CD4-positive, alpha-beta T cell treated with Interleukin-15 for 4 hours (primary cell): ENCODE data around the gene ETS2.

Experiments
- DNase-seq: peaks from one replicate; pipeline ENCODE4 v3.0.0-alpha.2; 2020; ENCODE audit warnings: low spot score

Gene ETS2

DNA sequence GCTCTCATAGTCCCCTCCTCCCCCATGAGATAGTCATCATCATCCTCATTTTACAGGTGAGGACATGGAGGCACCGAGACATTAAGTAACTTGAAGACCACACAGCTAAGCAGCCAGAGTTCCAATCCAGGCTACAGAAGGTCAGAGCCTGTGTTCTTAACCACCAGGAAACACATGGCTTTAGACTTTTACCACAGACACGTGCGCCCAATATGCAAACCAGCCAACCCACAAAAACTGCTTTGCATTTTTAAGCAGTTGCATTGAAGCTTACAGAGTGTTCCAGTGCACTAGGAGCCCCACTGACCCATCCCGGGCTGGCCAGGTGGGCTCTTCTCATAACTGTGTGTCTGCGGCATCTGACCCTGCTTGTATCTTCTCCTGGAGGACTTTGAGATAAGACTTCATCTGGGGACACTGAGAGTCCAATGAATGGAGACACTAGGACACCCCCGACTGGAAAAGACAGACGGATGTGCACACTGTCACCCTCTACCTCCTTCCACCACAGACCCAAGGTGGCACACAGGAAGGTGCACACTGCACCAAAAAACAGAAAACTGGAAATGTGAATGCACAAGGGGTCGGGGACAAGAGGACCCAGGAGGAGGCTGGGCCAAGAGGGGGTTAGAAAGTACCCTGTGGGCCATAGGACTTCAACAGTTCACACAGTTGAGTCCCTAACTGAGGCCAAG lies 56.4 kb downstream of the ETS2 start:
- no peak for DNase-seq

DNA sequence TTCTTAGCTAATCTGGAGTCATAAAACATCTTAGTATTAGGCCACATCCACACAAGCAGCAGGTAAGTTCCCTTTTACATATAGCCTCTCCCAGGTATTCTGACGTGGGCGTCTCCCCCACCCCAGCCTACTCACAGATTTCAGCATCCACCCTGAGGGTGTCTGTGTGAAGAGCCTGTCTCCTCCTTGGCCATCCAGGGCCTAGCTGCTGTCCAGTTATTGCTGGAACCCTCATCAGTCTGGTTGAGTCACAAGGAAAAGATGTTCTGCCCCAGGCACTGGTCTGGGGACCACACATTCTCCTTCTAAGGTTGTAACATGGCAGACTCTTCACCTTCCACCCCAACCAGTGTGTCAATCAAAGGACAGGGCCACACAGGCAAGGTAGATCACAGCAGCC lies 57.6 kb downstream of the ETS2 start:
- DNase-seq: no peak

DNA sequence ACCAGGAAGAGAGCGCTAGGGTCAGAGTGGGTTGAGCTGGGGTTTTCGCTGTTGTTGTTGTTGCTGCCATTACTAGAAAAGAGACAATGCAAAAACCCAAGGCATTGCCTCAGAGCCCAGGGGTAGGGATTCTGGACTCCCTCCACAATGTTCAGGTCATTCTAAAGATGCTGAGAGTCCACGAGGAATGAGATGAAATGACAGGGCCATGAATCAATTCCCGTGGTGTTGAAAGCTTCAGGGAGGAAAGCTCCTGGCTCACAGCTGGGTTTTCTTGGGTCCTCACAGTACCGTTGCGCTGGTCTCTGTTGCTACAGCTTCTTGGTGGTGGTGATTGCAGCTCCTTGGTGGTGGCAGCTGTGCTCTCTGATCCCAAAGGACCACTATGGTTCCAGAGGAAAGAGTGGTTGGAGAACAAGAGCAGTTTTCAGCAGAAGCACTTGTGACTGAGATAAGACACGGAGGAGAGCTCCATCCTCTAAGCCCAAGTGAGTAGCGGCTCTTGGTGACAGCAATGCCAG lies 58.2 kb downstream of the ETS2 start:
- DNase-seq: no peak

DNA sequence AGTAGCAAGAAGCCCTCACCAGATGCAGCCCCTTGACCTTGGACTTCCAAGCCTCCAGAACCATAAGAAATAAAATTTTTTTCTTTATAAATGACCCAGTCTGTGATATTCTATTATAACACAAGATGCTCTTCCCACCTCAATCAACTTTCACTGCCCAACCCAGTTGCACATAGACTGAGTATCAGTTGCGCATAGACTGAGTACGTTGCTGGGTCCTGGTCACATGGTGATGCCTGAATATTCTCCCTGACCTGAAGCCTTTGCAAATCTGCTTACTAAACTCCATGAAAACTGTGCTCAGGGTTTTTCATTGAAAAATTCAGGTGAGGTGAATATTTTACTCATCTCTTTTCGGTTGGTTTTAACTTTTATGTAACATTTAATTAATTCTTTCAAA lies 59.2 kb downstream of the ETS2 start:
- DNase-seq: no peak

DNA sequence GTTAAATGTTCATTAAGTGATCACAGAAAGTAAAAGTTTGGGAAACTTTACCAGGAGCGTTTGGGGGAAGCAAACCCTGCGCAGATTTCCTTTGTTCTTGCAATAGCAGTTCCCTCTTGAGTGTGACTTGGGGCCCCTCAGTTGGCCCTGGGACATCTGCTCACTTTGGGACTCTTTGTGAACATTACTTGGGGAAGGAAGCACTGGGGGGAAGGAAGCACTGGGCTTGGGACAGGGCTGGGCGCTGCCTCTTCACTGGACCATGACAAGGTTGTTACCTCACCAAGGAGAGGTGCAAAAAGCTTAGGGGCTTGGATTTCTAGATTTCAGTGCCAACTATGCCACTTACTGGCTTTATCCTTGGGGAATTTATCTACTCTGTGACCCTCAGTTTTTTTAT lies 63.5 kb downstream of the ETS2 start:
- no peak for DNase-seq

DNA sequence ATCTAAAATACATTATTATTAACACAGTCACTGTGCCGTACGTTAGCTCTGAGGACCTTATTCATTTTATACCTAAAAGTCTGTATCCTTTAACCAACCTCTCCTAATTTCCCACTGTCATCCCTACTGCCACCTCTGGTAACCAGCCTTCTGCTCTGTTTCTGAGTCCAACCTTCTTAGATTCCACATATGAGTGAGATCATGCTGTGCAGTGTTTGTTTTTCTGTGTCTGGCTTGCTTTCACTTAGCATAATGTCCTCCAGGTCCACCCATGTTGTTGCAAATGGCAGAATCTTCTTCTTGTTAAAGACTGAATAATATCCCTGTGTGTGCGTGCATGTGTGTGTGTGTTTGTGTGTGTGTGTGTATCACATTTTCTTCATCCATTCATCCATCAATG lies 64.2 kb downstream of the ETS2 start:
- DNase-seq: no peak
